ENCODE data around the gene SYTL3.

SYTL3 gene

GRCh38 chr6:158801655-158802294 is 151.9 kb downstream of the SYTL3 start:
- DNase-seq (ENCODE audit: extremely low spot score), result no peak
- ChIA-PET POLR2A (interaction anchor here (1.2 kb wide), 1 partner anchor 68 kb away, joined by 4 read pairs; no protein-coding TSS in a partner anchor), CTCF (interaction anchor here (0.6 to 0.8 kb wide), 2 partner anchors 9 to 136 kb away, joined by 3 to 4 read pairs; no protein-coding TSS in a partner anchor)
- TF ChIP-seq NFRKB (IDR thresholded peaks at IDR 0.05) (no peak), SP1 (IDR thresholded peaks at IDR 0.05) (no peak)

GRCh38 chr6:158803733-158804143 is 153.9 kb downstream of the SYTL3 start:
- ChIA-PET CTCF (no interaction called here), POLR2A (interaction anchor here (0.7 kb wide), 1 partner anchor 15 kb away, joined by 3 read pairs; the partner anchor contains the start of gene EZR)

GRCh38 chr6:158804207-158804606 is 154.4 kb downstream of the SYTL3 start:
- DNase-seq (ENCODE audit: extremely low spot score), result no peak
- no peak for TF ChIP-seq SP1 (IDR thresholded peaks at IDR 0.05)
- no peak for TF ChIP-seq LEF1 (IDR thresholded peaks at IDR 0.05; ENCODE audit: borderline replicate concordance)
- TF ChIP-seq ELF4 (IDR thresholded peaks at IDR 0.05), result no peak
- TF ChIP-seq L3MBTL2 (conservative IDR thresholded peaks at IDR 0.05), result no peak
- no peak for TF ChIP-seq ZNF384 (IDR thresholded peaks at IDR 0.05)
- TF ChIP-seq CTBP1 (IDR thresholded peaks at IDR 0.05; ENCODE audit: borderline replicate concordance), result no peak
- no peak for TF ChIP-seq TARDBP (IDR thresholded peaks at IDR 0.05)
- no peak for TF ChIP-seq FOXK2 (IDR thresholded peaks at IDR 0.05)
- no peak for TF ChIP-seq FOXM1 (IDR thresholded peaks at IDR 0.05; ENCODE audit: borderline replicate concordance)
- no peak for TF ChIP-seq NFRKB (IDR thresholded peaks at IDR 0.05)
- no peak for TF ChIP-seq PKNOX1 (IDR thresholded peaks at IDR 0.05)
- TF ChIP-seq ARNT (IDR thresholded peaks at IDR 0.05), result no peak
- TF ChIP-seq SUZ12 (IDR thresholded peaks at IDR 0.05), result no peak
- ChIA-PET POLR2A (no interaction called here), CTCF (no interaction called here)

More at GRCh38 chr6:158803733-158804143, 153.9 kb downstream of the SYTL3 start:
- DNase-seq (ENCODE audit: extremely low spot score), result no peak
- no peak for TF ChIP-seq FOXK2 (IDR thresholded peaks at IDR 0.05)
- no peak for TF ChIP-seq SUZ12 (IDR thresholded peaks at IDR 0.05)
- no peak for TF ChIP-seq LEF1 (IDR thresholded peaks at IDR 0.05; ENCODE audit: borderline replicate concordance)
- no peak for TF ChIP-seq TARDBP (IDR thresholded peaks at IDR 0.05)

- CTCF ChIA-PET, result no interaction called here
- POLR2A ChIA-PET, result no interaction called here
- DNase-seq (ENCODE audit: extremely low spot score), result no peak
- no peak for TF ChIP-seq ELF4 (IDR thresholded peaks at IDR 0.05)
- TF ChIP-seq FOXM1 (IDR thresholded peaks at IDR 0.05; ENCODE audit: borderline replicate concordance), result no peak
- TF ChIP-seq ZNF384 (IDR thresholded peaks at IDR 0.05), result no peak
- TF ChIP-seq NFRKB (IDR thresholded peaks at IDR 0.05), result no peak
- no peak for TF ChIP-seq PKNOX1 (IDR thresholded peaks at IDR 0.05)
- no peak for TF ChIP-seq FOXK2 (IDR thresholded peaks at IDR 0.05)
- no peak for TF ChIP-seq SP1 (IDR thresholded peaks at IDR 0.05)
- TF ChIP-seq HDGF (IDR thresholded peaks at IDR 0.05; ENCODE audit: borderline replicate concordance), result no peak
- no peak for TF ChIP-seq LEF1 (IDR thresholded peaks at IDR 0.05; ENCODE audit: borderline replicate concordance)
- no peak for TF ChIP-seq L3MBTL2 (conservative IDR thresholded peaks at IDR 0.05)
- TF ChIP-seq TARDBP (IDR thresholded peaks at IDR 0.05), result no peak
- no peak for TF ChIP-seq SUZ12 (IDR thresholded peaks at IDR 0.05)
Observed at GRCh38 chr6:158805698-158806377, 156.0 kb downstream of the SYTL3 start.

- no peak for TF ChIP-seq ZNF384 (IDR thresholded peaks at IDR 0.05)
- no peak for TF ChIP-seq FOXM1 (IDR thresholded peaks at IDR 0.05; ENCODE audit: borderline replicate concordance)
- TF ChIP-seq SUZ12 (IDR thresholded peaks at IDR 0.05), result no peak
- no peak for TF ChIP-seq BHLHE40 (IDR thresholded peaks at IDR 0.05; ENCODE audit: borderline replicate concordance)
- TF ChIP-seq FOXK2 (IDR thresholded peaks at IDR 0.05), result no peak
- TF ChIP-seq CTBP1 (IDR thresholded peaks at IDR 0.05; ENCODE audit: borderline replicate concordance), result no peak
- no peak for TF ChIP-seq FOXA1 (IDR thresholded peaks at IDR 0.05)
- ChIA-PET POLR2A (interaction anchor here (1.1 to 2.1 kb wide), 2 partner anchors 12 to 62 kb away, joined by 3 to 7 read pairs; partner anchors contain the start of gene EZR), CTCF (no interaction called here)
- no peak for DNase-seq (ENCODE audit: extremely low spot score)
Observed at GRCh38 chr6:158807515-158808441, 157.9 kb downstream of the SYTL3 start.

- no peak for DNase-seq (ENCODE audit: extremely low spot score)
- no peak for TF ChIP-seq ZNF384 (IDR thresholded peaks at IDR 0.05)
- TF ChIP-seq L3MBTL2 (conservative IDR thresholded peaks at IDR 0.05), result no peak
- no peak for TF ChIP-seq CTBP1 (IDR thresholded peaks at IDR 0.05; ENCODE audit: borderline replicate concordance)
- CTCF ChIA-PET, result no interaction called here
- POLR2A ChIA-PET, result interaction anchor here (2.1 kb wide), 1 partner anchor 11 kb away, joined by 7 read pairs; the partner anchor contains the start of gene EZR
Observed at GRCh38 chr6:158808442-158808833, 158.6 kb downstream of the SYTL3 start.

Measured in HEK293T (cell line).